Astrocyte (in vitro differentiated cells and primary cell): Measurements from ENCODE around the gene DGKQ. TPM values are rescaled to one million over a fixed set of nuclear protein-coding genes. Genes with fewer than 3 reads are reported as not detected.
A peak's percentile ranks its signal among the peaks of the same experiment; 100 is the strongest.

Source experiments
- DNase-seq: peaks from one replicate; pipeline ENCODE4 v3.0.0-alpha.2; 2010; ENCODE audit warnings: low read depth
- FAIRE-seq: peaks from 2 replicates; lab custom pipeline; 2011; peaks lifted over from hg19 to GRCh38; lab: Jason Lieb, UNC
- H2AFZ ChIP-seq: 2 replicates; pipeline ENCODE4 v1.6.0; 2012; ENCODE audit warnings: low read depth, low read length, inconsistent platforms
- H3K27ac ChIP-seq: 2 replicates; pipeline ENCODE4 v1.5.1; 2011; ENCODE audit warnings: low read depth, low read length, inconsistent platforms
- H3K27me3 ChIP-seq: 2 replicates; pipeline ENCODE4 v1.6.0; 2011; ENCODE audit warnings: low read length, inconsistent platforms; ENCODE audit not compliant: insufficient read depth
- H3K36me3 ChIP-seq: 2 replicates; pipeline ENCODE4 v1.5.1; 2011; ENCODE audit warnings: low read length, inconsistent platforms; ENCODE audit not compliant: insufficient read depth
- H3K4me1 ChIP-seq: 2 replicates; pipeline ENCODE4 v1.5.1; 2011; ENCODE audit warnings: low read length, inconsistent platforms; ENCODE audit not compliant: insufficient read depth
- H3K4me2 ChIP-seq: 2 replicates; pipeline ENCODE4 v1.6.0; 2012; ENCODE audit warnings: low read length, inconsistent platforms
- H3K4me3 ChIP-seq: 2 replicates; pipeline ENCODE4 v1.5.1; 2011; ENCODE audit warnings: low read depth, mild to moderate bottlenecking, low read length, inconsistent platforms; ENCODE audit not compliant: insufficient read depth
- H3K79me2 ChIP-seq: 2 replicates; pipeline ENCODE4 v1.6.0; 2012; ENCODE audit warnings: mild to moderate bottlenecking, low read length, inconsistent platforms; ENCODE audit not compliant: insufficient read depth
- H3K9ac ChIP-seq: 2 replicates; pipeline ENCODE4 v1.6.0; 2012; ENCODE audit warnings: mild to moderate bottlenecking, low read length, inconsistent platforms
- H3K9me3 ChIP-seq: 2 replicates; pipeline ENCODE4 v1.5.1; 2012; ENCODE audit warnings: low read depth, mild to moderate bottlenecking, low read length, inconsistent platforms; ENCODE audit not compliant: insufficient read depth
- H4K20me1 ChIP-seq: 2 replicates; pipeline ENCODE4 v1.6.0; 2012; ENCODE audit warnings: low read length, inconsistent platforms; ENCODE audit not compliant: insufficient read depth
- H3K27ac Mint-ChIP-seq: one replicate; pipeline ENCODE4 v1.8.0; 2021; ENCODE audit warnings: mild to moderate bottlenecking, mixed read lengths; ENCODE audit not compliant: unreplicated experiment
- H3K27me3 Mint-ChIP-seq: one replicate; pipeline ENCODE4 v1.8.0; 2021; ENCODE audit warnings: low read depth, mixed read lengths; ENCODE audit not compliant: unreplicated experiment
- H3K36me3 Mint-ChIP-seq: one replicate; pipeline ENCODE4 v1.8.0; 2021; ENCODE audit warnings: low read depth, mixed read lengths; ENCODE audit not compliant: unreplicated experiment
- H3K4me1 Mint-ChIP-seq: one replicate; pipeline ENCODE4 v1.8.0; 2021; ENCODE audit warnings: low read depth, mixed read lengths; ENCODE audit not compliant: unreplicated experiment
- H3K4me3 Mint-ChIP-seq: one replicate; pipeline ENCODE4 v1.8.0; 2021; ENCODE audit warnings: mild to moderate bottlenecking, moderate library complexity, mixed read lengths; ENCODE audit not compliant: unreplicated experiment
- H3K9me3 Mint-ChIP-seq: one replicate; pipeline ENCODE4 v1.8.0; 2021; ENCODE audit warnings: mild to moderate bottlenecking, mixed read lengths; ENCODE audit not compliant: unreplicated experiment
- EZH2 ChIP-seq: IDR thresholded peaks from 2 replicates; pipeline ENCODE4 v1.6.1; 2012; ENCODE audit warnings: mild to moderate bottlenecking, low read length, inconsistent platforms; ENCODE audit not compliant: insufficient read depth
- total RNA-seq: library from RNA; stranded (reverse); gene quantifications from 2 replicates; pipeline ENCODE4 v1.2.1, GENCODE V29; 2021
- TF ChIP-seq, protein P1 (sequence below): IDR thresholded peaks from 2 replicates; pipeline ENCODE4 v1.5.1; 2011; ENCODE audit warnings: low read depth, mild to moderate bottlenecking, inconsistent platforms, low read length, moderate library complexity; ENCODE audit not compliant: insufficient read depth

DGKQ gene
- total RNA-seq, 1 donor from 2014 or later = 19.0 TPM

- Histone ChIP-seq H4K20me1 (peaks cover 36% of the 10 kb centered on the region), H3K9me3 (no peaks in the 10 kb centered on the region), H3K79me2 (peaks cover 7% of the 10 kb centered on the region), H3K4me2 (peak overlapping the region; percentile 94), H3K27ac (no peak overlapping the region), H3K9ac (peak overlapping the region; percentile 76), H3K4me3 (peak overlapping the region; percentile 68), H3K27me3 (no peaks in the 10 kb centered on the region), H3K4me1 (peaks cover 10% of the 10 kb centered on the region), H3K36me3 (no peaks in the 10 kb centered on the region), H2AFZ (peak overlapping the region; percentile 73)
- no peaks in the 10 kb centered on the region for H3K4me1 Mint-ChIP-seq
- no peak overlapping the region for H3K27ac Mint-ChIP-seq
- DNase-seq (no peak), FAIRE-seq (no peak)
- peaks cover 5% of the 10 kb centered on the region for H3K36me3 Mint-ChIP-seq
- no peak for TF ChIP-seq EZH2
- H3K9me3 Mint-ChIP-seq = no peaks in the 10 kb centered on the region
- no peaks in the 10 kb centered on the region for H3K27me3 Mint-ChIP-seq
- peak overlapping the region; percentile 69 for H3K4me3 Mint-ChIP-seq
These were observed 531 bp downstream of the DGKQ start for GRCh38 chr4:972651-973424.

- no peak overlapping the region for H2AFZ ChIP-seq
- peaks cover 7% of the 10 kb centered on the region for H3K79me2 ChIP-seq
- H3K4me1 ChIP-seq = peaks cover 10% of the 10 kb centered on the region
- H3K4me1 Mint-ChIP-seq = no peaks in the 10 kb centered on the region
- H3K9ac ChIP-seq = peak overlapping the region; percentile 76
- H3K27me3 Mint-ChIP-seq = no peaks in the 10 kb centered on the region
- H3K9me3 Mint-ChIP-seq = no peaks in the 10 kb centered on the region
- H4K20me1 ChIP-seq = peaks cover 36% of the 10 kb centered on the region
- FAIRE-seq = no peak
- peak overlapping the region; percentile 68 for H3K4me3 ChIP-seq
- peak overlapping the region; percentile 94 for H3K4me2 ChIP-seq
- no peaks in the 10 kb centered on the region for H3K36me3 ChIP-seq
- no peaks in the 10 kb centered on the region for H3K9me3 ChIP-seq
- DNase-seq = no peak
- H3K4me3 Mint-ChIP-seq = peak overlapping the region; percentile 69
- no peak overlapping the region for H3K27ac Mint-ChIP-seq
- H3K36me3 Mint-ChIP-seq = peaks cover 5% of the 10 kb centered on the region
- H3K27me3 ChIP-seq = no peaks in the 10 kb centered on the region
- TF ChIP-seq EZH2 = no peak
- H3K27ac ChIP-seq = no peak overlapping the region
These were observed 1.5 kb downstream of the DGKQ start for GRCh38 chr4:971666-972500.

- no peak for TF ChIP-seq EZH2
- TF ChIP-seq, protein P1, sequence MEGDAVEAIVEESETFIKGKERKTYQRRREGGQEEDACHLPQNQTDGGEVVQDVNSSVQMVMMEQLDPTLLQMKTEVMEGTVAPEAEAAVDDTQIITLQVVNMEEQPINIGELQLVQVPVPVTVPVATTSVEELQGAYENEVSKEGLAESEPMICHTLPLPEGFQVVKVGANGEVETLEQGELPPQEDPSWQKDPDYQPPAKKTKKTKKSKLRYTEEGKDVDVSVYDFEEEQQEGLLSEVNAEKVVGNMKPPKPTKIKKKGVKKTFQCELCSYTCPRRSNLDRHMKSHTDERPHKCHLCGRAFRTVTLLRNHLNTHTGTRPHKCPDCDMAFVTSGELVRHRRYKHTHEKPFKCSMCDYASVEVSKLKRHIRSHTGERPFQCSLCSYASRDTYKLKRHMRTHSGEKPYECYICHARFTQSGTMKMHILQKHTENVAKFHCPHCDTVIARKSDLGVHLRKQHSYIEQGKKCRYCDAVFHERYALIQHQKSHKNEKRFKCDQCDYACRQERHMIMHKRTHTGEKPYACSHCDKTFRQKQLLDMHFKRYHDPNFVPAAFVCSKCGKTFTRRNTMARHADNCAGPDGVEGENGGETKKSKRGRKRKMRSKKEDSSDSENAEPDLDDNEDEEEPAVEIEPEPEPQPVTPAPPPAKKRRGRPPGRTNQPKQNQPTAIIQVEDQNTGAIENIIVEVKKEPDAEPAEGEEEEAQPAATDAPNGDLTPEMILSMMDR = no peak
- DNase-seq = no peak
- Histone ChIP-seq H3K9ac (no peak overlapping the region), H3K4me3 (no peak overlapping the region), H3K4me2 (no peak overlapping the region), H3K27me3 (no peaks in the 10 kb centered on the region), H2AFZ (no peak overlapping the region), H3K4me1 (peaks cover 10% of the 10 kb centered on the region), H4K20me1 (peaks cover 36% of the 10 kb centered on the region), H3K27ac (no peak overlapping the region), H3K36me3 (no peaks in the 10 kb centered on the region), H3K79me2 (peaks cover 7% of the 10 kb centered on the region), H3K9me3 (no peaks in the 10 kb centered on the region)
- no peaks in the 10 kb centered on the region for H3K27me3 Mint-ChIP-seq
- H3K27ac Mint-ChIP-seq = no peak overlapping the region
- H3K4me1 Mint-ChIP-seq = no peaks in the 10 kb centered on the region
- H3K4me3 Mint-ChIP-seq = peak overlapping the region; percentile 50
- no peaks in the 10 kb centered on the region for H3K9me3 Mint-ChIP-seq
- H3K36me3 Mint-ChIP-seq = peaks cover 5% of the 10 kb centered on the region
- no peak for FAIRE-seq
These were observed 2.4 kb downstream of the DGKQ start for GRCh38 chr4:970854-971520.
